NK-92 (cell line): ENCODE results near the gene CDON.

Source experiments
- DNase-seq: peaks from one replicate; lab custom pipeline; 2025; ENCODE audit not compliant: unreplicated experiment; lab: John Stamatoyannopoulos, UW

Gene CDON

DNA sequence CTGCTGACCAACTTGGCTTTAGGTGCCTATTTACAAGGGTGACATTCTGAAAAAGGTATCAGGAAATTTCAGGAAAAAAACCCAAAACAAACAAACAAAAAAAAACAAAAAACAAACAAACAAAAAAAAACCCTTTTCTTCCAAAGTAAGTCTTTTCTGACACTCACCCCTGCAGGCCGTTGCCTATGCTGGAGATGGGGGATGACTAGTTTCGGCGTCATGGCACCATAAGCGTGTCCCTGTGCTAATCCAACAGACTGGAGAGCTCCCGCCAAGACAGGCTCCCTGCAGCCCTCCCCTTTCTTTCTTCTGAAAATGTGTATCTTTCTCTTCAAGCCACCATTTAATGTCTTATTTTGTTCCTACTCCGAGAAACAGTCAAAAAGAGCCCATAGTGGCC lies 103.2 kb downstream of the CDON start:
- no peak for DNase-seq

DNA sequence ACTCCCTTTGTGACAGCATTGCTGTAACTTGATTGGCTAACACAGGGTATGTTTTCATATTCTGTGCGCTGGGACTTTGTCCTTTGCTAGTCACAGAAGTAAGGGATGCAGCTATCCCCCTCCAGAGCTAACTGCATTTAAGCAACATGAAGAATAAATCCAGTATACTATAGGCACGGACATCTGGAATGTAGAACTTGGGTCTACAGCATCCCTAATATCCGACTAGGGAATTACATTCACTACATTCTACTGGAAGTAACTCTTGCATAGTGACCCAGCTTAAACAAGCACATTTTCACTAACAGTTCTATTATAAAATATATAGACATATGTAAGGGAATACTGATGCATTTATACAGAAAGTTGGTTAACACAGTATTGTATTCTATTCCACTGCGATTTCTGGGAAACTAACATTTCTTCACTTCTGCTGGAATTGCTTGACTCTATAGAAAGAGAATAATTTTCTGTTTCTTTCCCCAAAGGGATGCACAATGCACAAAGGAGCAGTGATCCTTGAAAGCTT lies 103.7 kb downstream of the CDON start:
- no peak for DNase-seq

DNA sequence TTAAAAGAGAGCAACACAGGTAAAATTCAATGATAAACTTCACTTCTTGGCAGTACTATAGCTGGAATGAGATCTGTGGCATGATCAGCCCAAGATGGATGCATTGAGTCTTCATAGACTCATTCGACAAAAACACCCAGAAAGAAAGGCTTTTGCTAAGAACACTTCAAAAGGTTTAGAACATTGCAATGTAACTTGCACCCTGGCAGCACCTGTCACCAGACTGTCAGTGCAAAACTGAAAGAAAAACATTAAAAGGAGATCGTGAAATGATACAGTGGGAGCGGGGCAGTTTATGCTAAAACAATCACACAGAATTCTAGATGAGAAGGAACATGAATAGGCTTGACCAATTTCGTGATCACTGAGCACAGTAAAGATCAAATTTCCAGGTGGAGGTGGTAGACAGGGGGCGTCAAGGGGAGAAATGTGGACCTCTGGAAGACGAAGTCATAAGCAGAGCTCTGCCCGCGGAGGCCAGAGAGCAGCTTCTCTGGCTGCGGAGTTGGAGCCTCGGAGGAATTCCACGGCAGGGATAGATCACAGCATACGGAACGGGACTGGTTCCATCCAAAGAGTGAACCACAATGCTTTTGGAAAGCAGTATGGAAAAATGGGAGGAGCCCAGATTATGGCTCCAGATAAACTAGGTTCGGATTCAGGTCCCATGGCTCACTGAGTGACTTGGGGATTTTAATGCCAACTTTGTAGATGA lies 104.9 kb downstream of the CDON start:
- DNase-seq: no peak

DNA sequence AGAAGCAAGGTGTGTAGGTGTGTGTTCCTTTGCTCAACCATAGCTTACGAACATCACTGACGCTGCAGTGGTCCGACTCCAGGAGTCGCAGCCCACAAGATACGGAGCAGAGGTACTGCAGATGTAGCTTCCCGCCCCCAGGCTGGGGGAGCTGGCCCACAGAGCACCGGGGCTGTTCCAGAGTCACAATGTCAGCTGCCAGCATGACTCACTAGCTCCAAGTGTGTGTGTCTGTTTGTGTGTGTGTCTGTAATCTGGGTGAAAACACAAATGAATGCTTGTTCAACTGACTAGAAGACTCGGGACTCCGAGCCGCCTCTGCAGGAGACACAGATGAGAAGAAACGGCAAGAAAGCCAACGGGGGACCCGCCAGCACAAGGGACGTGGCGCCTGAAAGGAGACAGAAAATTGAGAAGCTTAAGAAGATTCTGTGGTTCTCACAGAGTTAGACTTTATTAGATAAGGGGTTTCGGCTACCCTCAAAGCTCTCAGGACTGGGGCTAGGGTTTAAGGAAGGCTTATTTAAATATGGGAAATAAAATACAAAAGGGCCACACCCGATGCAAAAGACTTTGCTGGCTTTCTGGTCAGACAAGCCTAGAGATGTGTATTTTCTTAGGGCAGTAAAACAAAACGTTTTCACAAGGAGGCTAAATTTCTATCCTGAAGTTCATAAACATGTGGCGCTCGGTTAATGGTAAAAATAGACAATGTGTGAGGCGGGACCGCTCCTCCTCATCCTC lies 106.1 kb downstream of the CDON start:
- DNase-seq: no peak

DNA sequence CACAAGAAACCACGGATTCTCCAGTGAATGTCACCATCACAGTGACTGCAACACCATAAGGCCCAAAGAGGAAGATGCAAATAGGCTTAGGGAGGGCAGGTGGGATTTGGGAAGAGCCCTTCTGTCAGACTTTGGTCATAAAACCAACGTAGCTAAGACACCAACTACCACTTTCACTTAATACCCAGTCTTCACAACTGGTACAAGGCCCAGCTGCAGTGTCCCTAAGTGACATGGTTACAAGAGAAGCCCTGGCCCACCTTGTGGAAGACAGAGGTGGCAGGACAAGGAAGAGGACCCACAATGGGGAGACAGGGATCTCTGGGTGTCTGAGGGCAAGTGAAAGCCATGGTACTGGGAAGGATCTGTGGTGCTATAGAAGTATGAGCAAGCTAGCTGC lies 106.8 kb downstream of the CDON start:
- DNase-seq: no peak

DNA sequence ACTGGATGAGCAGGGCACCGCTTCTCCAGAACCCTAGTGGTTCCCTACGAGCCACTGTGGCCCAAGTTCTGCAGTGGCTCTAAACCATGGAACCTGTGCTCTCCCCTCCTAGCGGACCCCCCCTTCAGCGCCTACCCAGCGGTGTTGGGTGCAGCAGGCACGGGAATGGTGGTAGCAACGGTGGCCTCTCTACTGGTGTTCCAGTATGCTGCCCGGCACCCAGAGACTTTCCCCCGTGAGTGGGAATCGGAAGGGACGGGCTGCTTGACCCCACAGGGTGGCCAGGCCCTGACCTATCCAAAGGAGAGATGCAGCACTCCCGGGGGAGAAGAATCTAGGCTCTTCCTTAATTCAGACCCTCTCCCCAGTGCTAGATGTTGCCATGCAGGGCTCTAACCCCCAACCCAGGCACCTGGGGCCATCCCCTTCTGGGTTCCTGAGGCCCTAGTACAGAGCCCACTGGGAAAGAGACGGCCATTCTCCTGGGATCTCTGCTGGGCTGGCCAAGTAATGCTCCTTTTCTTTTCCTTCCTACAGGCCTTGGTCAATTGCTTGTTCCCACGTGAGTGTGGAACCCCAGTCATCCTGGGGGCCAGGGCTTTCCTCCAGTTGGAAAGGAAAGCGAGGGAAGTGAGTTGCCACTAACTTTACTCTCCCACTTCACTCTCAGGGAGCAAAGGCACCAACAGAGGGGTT lies 107.6 kb downstream of the CDON start:
- DNase-seq: no peak

DNA sequence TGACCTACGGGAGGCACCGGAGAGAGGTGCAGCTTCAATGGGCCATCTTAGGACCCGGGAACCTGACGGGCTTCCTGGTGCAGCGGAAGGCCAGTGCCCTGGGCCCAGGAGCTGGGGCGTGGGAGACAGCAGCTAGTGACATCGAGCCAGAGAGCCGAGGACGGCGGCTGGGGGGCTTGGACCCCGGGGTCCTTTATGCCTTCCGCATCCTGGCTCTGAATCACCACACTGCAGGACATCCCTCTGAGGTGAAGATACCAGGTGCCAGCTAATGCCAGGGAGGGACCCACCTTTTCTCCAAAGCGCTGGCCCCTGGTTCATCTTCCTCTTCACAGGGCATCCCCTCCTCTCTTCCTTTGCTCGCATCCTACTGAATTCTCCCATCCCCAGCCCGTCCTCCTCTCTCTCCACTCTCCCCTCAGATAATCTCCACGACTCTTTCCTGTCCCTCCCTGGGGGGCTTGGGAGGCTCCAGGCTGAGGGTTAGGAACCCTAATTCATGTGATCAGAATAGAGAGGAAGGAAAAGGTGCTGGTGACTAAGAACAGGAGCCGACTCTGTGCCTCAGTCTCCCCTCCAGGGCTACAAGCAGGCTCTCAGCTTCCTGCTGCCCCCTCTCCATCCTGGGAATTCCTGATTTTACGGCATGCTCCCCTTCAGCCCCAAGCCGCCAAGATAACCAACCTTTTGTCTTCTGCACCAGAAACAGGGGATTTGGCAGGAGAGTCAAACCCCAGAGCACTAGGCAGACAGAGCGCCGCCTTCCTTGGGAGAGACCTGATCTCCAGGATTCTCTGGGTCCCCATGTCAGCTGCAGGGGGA lies 108.3 kb downstream of the CDON start:
- DNase-seq: no peak

DNA sequence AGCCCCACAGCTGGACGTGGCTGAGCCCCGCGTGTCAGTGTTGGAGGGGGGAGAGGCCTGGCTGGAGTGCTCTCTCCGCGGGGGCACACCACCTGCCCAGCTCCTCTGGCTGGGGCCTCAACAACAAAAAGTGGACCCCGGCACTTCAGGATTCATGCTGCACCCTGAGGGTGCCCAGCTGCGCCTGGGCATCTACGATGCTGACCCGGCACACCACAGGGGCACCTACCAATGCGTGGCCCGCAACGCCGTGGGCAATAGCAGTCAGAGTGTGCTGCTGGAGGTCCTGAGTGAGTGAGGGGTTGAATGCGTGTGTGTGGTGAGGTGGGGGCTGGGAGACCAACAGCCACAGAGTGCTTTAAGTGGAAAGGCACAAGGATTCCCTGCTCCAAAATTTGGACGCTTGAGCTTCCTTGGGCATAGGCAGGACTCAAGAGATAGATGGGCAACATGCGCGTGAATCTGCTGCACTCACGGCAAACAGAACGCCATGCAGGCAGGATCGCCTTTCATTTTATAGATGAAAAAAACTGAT lies 109.2 kb downstream of the CDON start:
- no peak for DNase-seq

DNA sequence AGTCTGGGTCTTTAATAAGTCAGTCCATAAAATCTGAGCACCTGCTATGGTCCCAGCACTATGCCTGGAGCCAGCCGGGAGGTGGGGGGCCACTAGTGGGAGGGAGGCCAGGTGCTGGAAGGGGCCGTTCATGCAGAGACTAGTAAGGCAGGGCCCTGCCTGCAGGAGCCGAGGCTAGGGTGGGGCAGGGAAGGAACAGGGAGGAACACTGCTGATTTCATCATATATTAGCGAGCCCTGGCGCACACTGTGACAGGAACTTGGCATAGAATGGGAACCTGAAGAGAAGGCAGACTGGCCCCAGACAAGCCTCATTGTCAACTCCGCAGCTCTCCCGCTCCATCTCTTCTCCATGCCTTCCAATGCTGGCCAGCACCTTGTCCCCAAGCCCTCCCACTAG lies 109.7 kb downstream of the CDON start:
- no peak for DNase-seq

DNA sequence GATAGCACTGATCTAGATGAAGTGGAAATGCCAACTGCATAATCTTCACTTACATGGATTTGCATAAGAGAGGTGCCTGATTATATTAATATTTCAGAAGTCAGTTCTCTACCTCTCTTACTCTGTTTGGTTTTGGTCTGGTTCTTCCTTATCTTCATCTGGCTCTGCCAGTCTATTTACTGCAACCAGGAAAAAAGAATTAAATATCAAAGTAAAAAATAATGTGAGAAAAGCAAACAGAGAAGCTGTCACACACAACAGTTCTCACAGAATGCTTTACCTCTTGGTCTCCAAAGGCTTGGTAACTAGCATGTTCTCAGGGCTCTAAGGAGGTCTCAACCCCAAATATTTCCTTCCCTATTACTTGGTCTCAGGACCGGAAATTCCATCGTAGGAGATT lies 110.1 kb downstream of the CDON start:
- DNase-seq: no peak

DNA sequence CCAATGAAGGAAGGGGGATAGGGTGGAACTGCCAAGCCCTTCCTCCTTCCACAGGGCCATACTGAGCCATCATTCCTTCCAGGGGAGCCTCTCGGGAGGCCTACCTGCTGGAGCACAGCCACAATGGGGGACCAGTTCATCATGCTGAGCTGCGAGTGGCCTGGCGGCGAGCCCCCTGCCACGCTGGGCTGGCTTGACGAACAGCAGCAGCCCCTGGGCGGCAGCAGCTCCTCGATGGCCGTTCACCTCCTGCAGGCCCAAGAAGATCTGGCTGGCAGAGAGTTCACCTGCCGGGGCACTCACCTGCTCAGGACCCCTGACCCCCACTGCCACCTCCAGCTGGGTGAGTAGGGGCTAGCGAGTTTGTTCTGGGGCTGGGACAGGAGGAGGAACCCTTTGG lies 110.9 kb downstream of the CDON start:
- DNase-seq: no peak

DNA sequence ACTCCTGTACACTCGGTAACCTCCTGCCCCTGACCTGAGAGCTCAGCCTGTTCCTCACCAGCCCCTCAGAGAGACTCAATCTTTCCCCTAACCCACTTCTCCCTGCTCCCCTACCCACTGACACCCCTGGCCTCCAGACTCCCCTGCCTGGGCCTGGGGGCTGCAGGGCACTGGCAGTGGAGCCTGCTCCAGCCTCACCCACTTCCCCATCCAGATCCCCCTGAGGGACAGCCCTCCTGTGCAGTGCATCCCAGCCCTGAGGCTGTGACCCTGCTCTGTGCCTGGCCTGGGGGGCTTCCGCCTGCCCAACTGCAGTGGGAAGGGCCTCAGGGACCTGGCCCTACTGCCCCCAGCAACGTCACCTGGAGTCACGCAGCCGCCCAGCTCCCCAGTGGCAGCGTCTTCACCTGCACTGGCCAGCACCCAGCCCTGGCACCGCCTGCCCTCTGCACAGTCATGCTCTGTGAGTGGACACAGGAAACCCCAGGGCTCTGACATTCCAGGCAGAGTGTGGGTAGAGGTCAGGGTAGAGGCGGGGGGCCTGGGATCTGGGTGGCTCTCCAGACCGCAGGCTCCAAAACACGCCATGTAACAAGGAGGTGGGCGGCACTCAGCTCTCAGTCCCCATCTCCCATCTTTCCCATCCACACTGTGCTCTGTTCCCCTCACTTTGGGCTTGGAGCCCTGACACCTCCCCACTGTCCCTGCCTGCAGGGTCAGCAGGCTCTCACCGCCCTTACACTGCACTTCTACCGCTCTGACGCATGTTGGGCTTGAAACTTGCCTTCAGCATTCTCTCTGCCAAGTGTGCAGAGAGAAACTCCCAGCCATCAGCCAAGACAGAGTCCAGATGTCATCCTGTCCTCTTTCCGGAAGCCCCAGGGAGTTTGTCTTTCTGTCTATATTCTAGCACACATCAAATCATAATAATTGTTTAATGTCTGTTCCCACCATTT lies 111.7 kb downstream of the CDON start:
- DNase-seq: no peak

DNA sequence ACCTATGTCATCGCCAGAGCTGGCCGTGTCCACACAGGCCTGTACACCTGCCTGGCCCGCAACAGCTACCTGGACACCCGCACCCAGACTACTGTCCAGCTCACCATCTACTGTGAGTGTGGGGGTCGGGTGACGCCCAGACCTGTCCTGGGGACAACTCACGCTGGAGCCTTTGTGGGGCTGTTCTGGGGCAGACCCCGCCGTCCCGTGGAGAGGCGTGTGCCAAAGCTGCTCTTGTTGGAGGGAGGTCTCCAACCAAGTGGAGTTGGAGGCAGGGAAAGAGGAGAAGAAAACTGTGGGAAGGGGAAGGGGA lies 112.5 kb downstream of the CDON start:
- DNase-seq: no peak

DNA sequence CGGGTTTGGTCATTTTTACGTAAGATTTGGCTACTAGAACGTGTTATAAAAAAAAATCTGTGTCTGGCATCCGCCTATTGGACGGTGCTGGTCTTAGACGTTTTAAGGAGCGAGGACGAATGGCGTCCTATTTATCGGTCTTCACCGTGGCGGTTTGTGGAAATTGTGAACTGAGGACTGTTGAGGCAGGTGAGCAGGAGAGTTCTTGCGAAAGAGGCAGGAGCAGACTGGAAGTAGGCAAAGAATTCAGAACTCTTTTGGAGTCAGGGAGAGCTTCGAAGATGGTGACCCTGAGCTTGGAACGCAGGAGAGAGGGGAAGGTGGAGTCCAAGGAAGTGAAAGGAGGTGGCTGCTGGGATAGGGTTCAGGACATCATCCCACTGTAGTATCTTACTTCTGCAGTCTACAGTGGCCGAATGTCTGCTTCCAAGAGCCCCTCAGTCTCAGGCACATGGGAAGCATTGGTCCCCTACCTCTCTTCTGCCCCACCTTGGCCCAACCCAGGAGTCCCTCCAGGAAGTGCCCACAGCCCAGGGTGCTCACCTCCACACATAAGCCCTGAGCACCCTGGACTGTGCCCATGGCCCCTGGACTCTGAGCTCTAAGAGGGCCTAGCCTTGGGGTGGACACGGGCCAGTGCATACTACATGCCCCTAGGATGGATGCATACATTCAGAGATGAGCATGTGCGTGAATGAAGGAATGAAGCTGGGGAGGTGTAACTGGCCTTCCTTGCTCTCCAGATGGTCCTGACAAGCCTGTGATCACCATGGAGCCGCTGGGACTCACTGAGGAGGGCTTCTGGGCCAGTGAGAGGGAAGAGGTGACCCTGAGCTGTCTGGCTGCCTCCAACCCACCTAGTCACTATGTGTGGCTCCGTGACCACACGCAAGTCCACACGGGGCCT lies 113.1 kb downstream of the CDON start:
- DNase-seq: no peak

DNA sequence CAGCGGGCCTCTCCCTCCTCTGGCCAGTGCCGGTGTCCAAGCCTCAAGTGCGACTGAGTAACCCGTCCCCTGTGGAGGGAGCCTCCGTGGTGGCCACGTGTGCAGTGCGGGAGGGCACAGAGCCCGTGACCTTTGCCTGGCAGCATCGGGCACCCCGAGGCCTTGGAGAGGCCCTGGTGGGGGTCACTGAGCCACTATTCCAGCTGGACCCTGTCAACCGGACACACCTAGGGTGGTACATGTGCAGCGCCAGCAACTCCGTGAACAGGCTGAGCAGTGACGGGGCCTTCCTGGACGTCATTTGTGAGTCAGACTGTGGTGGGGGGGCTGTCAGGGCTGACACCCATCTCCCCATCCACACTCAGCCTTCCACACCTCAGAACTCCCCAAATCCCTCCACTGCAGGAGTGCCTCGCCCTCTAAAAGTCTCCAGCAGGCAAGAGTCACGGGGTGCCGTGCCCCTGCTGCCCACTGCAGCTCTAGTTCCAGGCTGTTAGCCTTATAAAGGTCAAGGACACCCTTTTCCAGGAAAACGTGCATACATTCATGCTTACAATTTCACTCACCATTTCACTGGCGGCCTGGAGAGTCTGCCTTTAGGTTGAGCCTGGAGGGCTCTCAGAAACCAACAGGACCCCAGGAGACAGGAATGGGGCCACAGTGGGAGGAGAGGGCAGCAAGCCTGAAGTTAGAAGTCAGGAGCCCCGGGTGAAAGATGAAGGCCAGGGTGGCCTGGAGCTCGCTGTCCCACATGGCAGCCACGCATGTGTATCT lies 114.2 kb downstream of the CDON start:
- no peak for DNase-seq

DNA sequence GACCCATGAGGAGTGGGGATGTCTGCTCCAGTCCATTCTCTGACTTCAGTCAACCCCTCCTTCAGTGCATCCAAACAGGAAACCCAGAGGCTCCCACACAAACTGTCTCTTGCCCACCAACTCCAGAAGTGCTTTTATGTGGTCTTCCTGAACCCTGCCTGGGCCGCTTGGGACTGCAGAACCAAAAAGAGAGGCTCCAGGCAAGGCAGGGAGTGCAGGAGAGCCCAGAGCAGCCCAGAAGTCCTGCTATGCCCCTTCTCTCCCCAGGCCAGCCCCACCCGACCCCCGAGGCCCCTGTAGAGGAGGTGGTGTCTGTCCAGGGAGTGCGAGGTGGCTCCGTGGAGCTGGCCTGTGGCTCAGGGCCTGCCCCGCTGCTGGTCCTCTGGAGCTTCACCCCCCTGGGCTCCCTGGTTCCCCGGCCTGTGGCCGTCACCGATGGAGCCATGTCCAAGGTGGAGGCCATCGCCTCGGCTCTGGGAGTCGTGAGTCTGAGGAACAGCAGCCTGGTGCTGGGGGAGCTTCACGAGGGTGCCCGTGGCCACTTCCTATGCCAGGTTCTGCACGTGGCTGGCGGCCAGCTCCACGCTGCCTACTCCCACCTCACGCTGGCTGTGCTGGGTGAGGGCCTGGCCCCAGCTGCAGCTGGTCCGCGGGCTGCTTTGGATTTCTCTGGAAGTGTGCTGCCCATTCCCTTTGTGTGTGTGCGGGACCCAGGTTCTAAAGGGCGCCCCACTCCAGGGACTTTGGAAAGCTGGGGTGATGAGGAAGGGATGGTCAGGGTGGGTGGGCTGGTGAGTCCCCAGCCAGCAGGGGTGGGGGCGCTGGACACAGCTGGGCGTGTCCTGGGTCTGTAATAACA lies 115.0 kb downstream of the CDON start:
- no peak for DNase-seq
